Sigmoid colon (tissue), 7 donors: ENCODE data around the gene ELF5. TPM values are rescaled to one million over a fixed set of nuclear protein-coding genes. Genes with fewer than 3 reads are reported as not detected.

Source experiments
- DNase-seq: peaks from one replicate; pipeline ENCODE4 v3.0.0-alpha.2; 2019
- H3K27ac ChIP-seq, 4 donors: fragments of 200-600 bp; sonication (generic); one replicate each; pipeline ENCODE4 v1.5.1; 2016 to 2019; ENCODE audit warnings: mild to moderate bottlenecking in 1 of 4
- H3K27me3 ChIP-seq, 3 donors: fragments of 200-600 bp; sonication (generic); one replicate each; pipeline ENCODE4 v1.5.1; 2019; ENCODE audit warnings: mild to moderate bottlenecking in 1 of 3
- H3K36me3 ChIP-seq, 4 donors: fragments of 200-600 bp; sonication (generic); one replicate each; pipeline ENCODE4 v1.5.1; 2016 to 2019
- H3K4me1 ChIP-seq, 4 donors: fragments of 200-600 bp; sonication (generic); one replicate each; pipeline ENCODE4 v1.5.1; 2017 to 2019
- H3K4me3 ChIP-seq, 4 donors: fragments of 200-600 bp; sonication (generic); one replicate each; pipeline ENCODE4 v1.5.1; 2017 to 2019; ENCODE audit warnings: mild to moderate bottlenecking in 2 of 4, moderate library complexity in 1 of 4
- H3K9me3 ChIP-seq, 4 donors: fragments of 200-600 bp in 3 of 4; sonication (generic) in 3 of 4; one replicate each; pipeline versions ENCODE4 v1.5.1 to v1.6.1; 2013 to 2019
- EP300 ChIP-seq, 4 donors: sonication (generic); formaldehyde crosslinking; IDR thresholded peaks; one replicate each; pipeline ENCODE4 v1.6.1; 2017; ENCODE audit warnings: antibody characterized with exemption in 4 of 4
- POLR2A ChIP-seq, 2 donors: fragments of 450-650 bp; IDR thresholded peaks; one replicate each; pipeline ENCODE4 v1.6.1; 2016; ENCODE audit warnings: antibody characterized with exemption in 2 of 2, mild to moderate bottlenecking in 2 of 2, moderate library complexity in 2 of 2
- POLR2AphosphoS5 ChIP-seq, 4 donors: sonication (generic); formaldehyde crosslinking; IDR thresholded peaks; one replicate each; pipeline ENCODE4 v1.6.1; 2017; ENCODE audit warnings: antibody characterized with exemption in 4 of 4
- WGBS, 2 donors: extraction: QIAGEN DNeasy Blood & Tissue Kit; methylation state at CpG; one replicate each; pipeline ENCODE4 v1.1.7; 2013; 5-methylcytosine and 5-hydroxymethylcytosine counted together
- intact Hi-C: fragments of 100-400 bp; cut with DNase I; formaldehyde crosslinking; loops from one replicate; pipeline ENCODE4 v1.15.1; 2023
- polyA plus RNA-seq, 3 donors: library from polyadenylated mRNA; stranded (reverse); fragments of 200-250 nt; gene quantifications; one replicate each; pipeline ENCODE4 v1.2.3, GENCODE V29; 2013
- total RNA-seq, 4 donors: library from RNA; depleted of rRNA; stranded (reverse); fragments of >200 nt; gene quantifications; one replicate each; pipeline ENCODE4 v1.1.0, GENCODE V29; 2016
- TF ChIP-seq, protein P1 (sequence below), 4 experiments: fragments of 450-650 bp in 3 of 4; fragments of 200-600 bp in 1 of 4; IDR thresholded peaks; one replicate each; pipeline ENCODE4 v1.5.1; 2016 to 2019; ENCODE audit warnings: antibody characterized with exemption in 4 of 4, mild to moderate bottlenecking in 3 of 4, moderate library complexity in 2 of 4
- donor health status: healthy with polysubstance abuse.
- donor health status: Bipolar disorder and iron deficiency.
- donor health status: healthy.

The ELF5 gene
- total and polyA plus RNA-seq, 7 donors: not detected

DNA sequence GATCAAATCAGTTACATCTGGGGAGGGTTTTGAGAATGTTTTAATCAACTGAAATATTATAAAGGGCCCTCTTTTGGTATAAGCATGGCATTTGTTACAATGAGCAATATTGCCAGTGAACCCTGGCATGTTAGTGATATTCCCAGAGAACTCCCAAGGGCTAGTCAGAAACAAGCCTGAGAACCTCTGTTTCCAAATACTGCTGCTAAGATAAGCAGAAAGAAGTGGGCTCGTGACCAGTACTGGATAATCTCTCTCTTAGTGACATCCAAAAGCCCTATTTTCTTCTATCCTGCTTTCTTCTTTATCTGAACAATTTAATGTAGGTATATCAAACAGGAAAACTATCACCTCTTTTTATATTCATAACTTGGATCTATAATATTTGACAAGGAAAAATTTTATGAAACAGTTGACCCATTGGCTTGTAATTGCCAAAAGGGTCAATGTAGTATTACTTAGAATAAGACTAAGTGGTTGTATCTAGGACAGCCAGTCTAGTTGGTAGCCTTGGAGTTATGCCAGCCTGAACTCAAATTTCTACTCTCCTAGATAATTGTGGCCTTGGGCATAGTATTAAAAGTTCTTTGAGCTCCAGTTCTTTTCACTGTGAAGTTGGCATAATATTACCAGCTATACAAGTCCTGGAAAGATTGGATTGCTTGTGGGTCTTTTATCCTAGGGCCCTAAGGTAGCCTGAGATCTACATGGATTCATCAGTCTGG lies 59.1 kb downstream of the ELF5 start:
- TF ChIP-seq EP300 (IDR thresholded peaks at IDR 0.05) (no peak), POLR2A (IDR thresholded peaks at IDR 0.05) (no peak), POLR2AphosphoS5 (IDR thresholded peaks at IDR 0.05) (no peak)
- TF ChIP-seq, protein P1, sequence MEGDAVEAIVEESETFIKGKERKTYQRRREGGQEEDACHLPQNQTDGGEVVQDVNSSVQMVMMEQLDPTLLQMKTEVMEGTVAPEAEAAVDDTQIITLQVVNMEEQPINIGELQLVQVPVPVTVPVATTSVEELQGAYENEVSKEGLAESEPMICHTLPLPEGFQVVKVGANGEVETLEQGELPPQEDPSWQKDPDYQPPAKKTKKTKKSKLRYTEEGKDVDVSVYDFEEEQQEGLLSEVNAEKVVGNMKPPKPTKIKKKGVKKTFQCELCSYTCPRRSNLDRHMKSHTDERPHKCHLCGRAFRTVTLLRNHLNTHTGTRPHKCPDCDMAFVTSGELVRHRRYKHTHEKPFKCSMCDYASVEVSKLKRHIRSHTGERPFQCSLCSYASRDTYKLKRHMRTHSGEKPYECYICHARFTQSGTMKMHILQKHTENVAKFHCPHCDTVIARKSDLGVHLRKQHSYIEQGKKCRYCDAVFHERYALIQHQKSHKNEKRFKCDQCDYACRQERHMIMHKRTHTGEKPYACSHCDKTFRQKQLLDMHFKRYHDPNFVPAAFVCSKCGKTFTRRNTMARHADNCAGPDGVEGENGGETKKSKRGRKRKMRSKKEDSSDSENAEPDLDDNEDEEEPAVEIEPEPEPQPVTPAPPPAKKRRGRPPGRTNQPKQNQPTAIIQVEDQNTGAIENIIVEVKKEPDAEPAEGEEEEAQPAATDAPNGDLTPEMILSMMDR (IDR thresholded peaks at IDR 0.05): no peak
- no peaks in the 10 kb centered on the region for H3K9me3 ChIP-seq
- no peak for DNase-seq
- H3K4me3 ChIP-seq: no peak overlapping the region
- H3K36me3 ChIP-seq: peaks cover 42 to 100% (median 58%) of the 10 kb centered on the region in 4 donors
- intact Hi-C loops: no loop called here
- 97 to 99% methylated on average over 1 of the region's 1 CpG for WGBS, 2 donors
- no peak overlapping the region for H3K27ac ChIP-seq
- H3K27me3 ChIP-seq: no peaks in the 10 kb centered on the region
- H3K4me1 ChIP-seq: no peaks in the 10 kb centered on the region

DNA sequence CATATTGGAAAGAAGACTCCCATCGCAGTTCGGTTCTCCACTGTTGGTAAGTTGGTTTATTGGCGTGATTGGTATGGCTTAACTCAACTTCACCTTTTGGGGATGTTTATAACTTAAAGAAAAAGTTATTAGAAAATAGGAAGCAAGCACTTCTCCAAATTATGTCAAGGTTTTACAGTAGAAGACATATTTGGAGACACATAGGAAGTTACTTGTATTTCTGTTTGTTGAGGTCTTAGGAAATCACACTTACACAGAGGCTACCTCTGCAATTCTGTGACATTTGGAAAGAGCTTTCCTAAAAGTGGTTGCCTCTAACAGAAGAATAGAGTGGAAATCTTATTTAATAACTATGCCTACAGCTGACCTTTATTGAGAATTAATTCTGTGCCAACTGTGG lies 62.5 kb downstream of the ELF5 start:
- Histone ChIP-seq H3K4me3 (no peak overlapping the region), H3K4me1 (peaks cover 0 to 9% (median 2%) of the 10 kb centered on the region in 4 donors), H3K9me3 (no peaks in the 10 kb centered on the region), H3K27ac (no peak overlapping the region), H3K36me3 (peaks cover 22 to 69% (median 40%) of the 10 kb centered on the region in 4 donors), H3K27me3 (no peaks in the 10 kb centered on the region)
- WGBS, 2 donors: 94 to 97% methylated on average over 3 of the region's 3 CpGs
- intact Hi-C loops: no loop called here
- DNase-seq: no peak
- no peak for TF ChIP-seq POLR2A (IDR thresholded peaks at IDR 0.05)
- TF ChIP-seq, protein P1 (IDR thresholded peaks at IDR 0.05): no peak
- TF ChIP-seq EP300 (IDR thresholded peaks at IDR 0.05): no peak
- TF ChIP-seq POLR2AphosphoS5 (IDR thresholded peaks at IDR 0.05): no peak

DNA sequence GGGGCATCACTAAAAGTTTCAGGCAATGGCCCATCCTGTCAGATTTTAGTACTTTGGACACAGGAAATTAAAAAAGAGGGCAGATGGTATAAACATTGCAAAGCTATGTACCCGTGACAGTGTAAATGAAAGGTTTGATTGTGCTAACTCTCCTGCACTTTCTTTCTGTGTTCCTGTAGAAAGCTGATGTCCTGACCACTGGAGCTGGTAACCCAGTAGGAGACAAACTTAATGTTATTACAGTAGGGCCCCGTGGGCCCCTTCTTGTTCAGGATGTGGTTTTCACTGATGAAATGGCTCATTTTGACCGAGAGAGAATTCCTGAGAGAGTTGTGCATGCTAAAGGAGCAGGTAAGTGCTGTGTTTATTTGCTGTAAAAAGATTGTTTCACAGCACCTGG lies 64.6 kb downstream of the ELF5 start:
- Histone ChIP-seq H3K27ac (no peak overlapping the region), H3K9me3 (no peaks in the 10 kb centered on the region), H3K27me3 (no peaks in the 10 kb centered on the region), H3K4me1 (peaks cover 0 to 21% (median 2%) of the 10 kb centered on the region in 4 donors), H3K4me3 (no peak overlapping the region), H3K36me3 (peaks cover 14 to 49% (median 29%) of the 10 kb centered on the region in 4 donors)
- DNase-seq: no peak
- WGBS, 2 donors: 32 to 57% methylated on average over 3 of the region's 3 CpGs
- intact Hi-C loops: loop anchor here (10.0 kb wide), 1 partner anchor 344 kb away; the partner anchor contains the start of gene NAT10
- TF ChIP-seq POLR2AphosphoS5 (IDR thresholded peaks at IDR 0.05): no peak
- TF ChIP-seq EP300 (IDR thresholded peaks at IDR 0.05): no peak
- TF ChIP-seq, protein P1 (IDR thresholded peaks at IDR 0.05): no peak
- TF ChIP-seq POLR2A (IDR thresholded peaks at IDR 0.05): no peak

DNA sequence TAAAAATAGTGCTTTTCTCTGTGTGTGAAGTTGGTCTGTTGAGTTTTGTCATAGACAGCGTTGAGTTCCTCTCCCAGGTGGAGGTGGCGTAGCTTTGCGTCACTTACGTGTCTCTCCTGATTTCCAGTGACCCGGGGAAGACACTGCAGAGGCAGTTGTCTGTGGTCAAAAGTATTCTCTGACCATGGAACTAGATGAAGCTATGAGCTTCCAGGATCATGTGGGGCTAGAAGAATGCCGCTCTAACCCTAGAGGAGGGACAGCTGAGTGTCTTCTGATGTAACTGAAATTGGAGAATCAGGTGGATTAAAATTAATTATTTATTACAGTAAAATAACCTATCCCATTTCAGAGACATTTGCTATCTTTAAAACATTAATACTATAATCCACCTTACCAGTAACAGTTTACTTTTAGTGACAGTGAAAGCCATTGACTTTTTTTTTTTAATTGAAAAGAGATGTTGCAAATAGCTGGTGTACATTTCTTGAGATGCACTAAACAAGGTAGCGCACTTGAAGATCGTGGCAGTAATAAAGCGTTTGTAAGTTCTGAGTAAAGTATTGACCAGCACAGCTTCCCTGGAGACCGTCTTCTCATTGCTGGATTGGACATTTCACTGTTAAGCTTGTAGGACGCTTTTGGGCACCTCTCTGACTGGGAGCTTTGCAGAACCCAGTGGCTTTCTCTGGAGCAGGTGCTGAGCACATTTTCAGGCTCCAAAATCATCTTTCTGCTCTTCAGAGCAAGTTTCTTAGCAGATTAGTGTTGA lies 65.2 kb downstream of the ELF5 start:
- Histone ChIP-seq H3K4me3 (no peak overlapping the region), H3K9me3 (no peaks in the 10 kb centered on the region), H3K36me3 (peaks cover 9 to 43% (median 24%) of the 10 kb centered on the region in 4 donors), H3K4me1 (peaks cover 0 to 24% (median 2%) of the 10 kb centered on the region in 4 donors), H3K27ac (no peak overlapping the region), H3K27me3 (no peaks in the 10 kb centered on the region)
- 87 to 93% methylated on average over 11 of the region's 11 CpGs for WGBS, 2 donors
- intact Hi-C loops: loop anchor here (10.0 kb wide), 1 partner anchor 344 kb away; the partner anchor contains the start of gene NAT10
- TF ChIP-seq POLR2AphosphoS5 (IDR thresholded peaks at IDR 0.05) (no peak), POLR2A (IDR thresholded peaks at IDR 0.05) (no peak), EP300 (IDR thresholded peaks at IDR 0.05) (no peak)
- TF ChIP-seq, protein P1 (IDR thresholded peaks at IDR 0.05): no peak
- no peak for DNase-seq
